GM21717 (cell line): Measurements from ENCODE around the gene SIM2.

Experiments used
- ATAC-seq: cut with Tn5 transposase; IDR thresholded peaks from one replicate; pipeline ENCODE4 v1.9.1; 2021; ENCODE audit warnings: mild to moderate bottlenecking, moderate library complexity; ENCODE audit not compliant: unreplicated experiment

The SIM2 gene

DNA sequence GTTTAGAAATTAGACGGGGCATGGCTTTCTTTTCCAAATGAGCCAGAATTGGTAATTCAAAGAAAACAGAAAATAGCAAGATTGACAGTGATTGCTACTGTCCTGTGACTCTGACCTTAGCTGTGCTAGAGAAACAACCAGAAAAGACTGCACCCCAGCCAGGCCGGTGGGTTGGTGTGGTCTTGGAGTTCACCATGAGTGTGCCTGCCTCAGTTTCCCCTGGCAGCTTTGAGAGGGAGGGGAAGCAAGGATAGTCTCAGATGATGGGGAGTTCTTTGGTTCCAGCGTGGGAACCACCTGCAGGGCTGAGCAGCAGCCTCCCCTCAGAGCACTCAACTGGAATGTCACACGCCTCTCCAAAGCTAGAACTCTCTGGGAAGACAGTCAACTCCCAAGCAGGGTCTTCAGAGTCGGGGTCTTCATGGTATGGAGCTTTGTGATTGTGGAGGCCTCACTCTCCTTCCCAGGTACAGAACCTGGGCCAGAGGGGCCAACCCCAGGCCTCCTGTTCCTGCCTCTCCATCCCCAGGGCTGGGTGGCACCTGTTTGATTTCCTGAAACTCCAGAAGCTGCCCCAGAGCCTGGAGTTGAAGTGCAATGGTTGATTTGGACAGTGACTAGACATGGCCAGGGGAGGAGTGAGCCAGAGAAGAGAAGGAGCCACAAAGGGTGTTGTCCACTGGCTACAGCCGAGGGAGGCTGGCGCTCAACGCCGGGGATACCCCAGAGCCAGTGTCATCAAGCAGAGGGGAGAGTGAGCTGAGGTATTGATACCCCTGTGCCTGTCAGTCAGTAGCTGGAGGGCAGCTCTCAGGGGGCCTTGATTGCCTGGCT lies 35.7 kb downstream of the SIM2 start:
- ATAC-seq: no peak

DNA sequence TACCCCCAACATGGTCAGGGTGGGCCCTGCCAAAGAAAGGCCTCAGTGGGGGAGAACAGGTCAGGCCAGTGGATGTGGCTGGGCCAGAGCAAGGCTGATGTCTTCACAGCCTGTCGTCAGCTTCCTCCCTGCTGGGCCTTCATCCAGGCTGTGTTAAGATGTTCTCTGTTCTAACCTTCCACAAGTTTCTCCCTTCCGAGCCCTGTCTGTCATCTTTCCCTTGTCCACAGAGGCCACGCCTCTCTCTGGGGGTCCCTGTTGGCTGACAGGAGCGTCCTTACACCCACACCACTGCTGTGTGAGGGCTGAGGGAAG lies 36.2 kb downstream of the SIM2 start:
- ATAC-seq: no peak

DNA sequence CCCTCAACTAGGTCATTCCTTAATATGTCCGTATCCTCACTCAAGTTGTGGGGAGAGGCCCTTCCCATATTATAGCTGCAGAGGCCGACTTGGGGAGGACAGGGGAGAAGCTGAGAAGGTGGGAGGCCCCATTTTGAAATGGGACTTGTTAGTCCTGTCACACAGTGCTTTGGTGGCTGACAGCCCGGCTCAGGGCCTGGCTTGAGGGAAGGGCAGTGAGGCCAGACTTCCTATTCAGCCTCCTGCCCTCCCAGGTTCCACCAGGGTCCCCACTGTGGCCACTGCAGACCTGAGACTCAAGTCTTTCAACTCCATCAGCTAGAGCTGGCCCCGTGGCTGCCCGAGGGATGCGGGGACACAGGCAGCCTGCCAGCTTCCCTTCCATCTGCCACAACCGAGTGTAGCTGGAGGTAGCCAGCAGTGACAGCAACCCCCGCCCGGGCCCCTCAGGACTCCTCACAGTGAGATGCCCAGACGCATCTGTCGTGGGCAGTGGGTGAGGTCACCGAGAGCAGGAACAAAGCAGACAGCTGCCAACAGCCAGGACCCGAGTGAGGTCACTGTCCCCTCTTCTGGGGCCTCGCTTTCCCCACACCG lies 36.9 kb downstream of the SIM2 start:
- no peak for ATAC-seq

DNA sequence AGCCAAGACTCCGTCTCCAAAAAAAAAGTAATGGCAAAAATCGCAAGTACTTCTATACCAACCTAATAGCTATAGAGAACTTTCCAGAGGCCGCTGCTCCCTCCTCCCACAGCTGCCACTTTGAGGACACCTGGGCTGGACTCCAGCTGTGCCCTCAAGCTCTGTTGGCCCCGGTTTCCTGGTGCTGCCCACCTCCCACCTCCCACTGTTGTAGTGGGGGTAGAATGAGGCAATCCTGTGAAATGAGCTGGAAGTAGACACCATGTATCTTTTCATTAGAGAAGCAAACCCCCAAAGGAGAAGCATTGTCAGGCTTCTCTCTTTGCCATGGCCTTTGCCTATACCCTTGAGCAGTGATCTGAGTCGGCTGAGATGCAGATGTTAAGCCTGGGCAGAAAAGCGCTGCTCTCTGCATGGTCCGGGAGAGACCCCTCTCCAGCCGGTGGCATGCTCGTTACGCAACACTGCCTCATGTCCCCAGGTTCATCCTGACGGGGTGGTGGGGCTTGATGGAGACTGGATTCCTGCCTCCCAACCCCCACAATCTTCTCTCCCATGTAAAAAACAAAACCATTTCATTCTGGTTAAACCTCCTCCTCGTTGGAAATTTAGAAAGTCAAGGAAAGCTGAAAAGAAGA lies 39.7 kb downstream of the SIM2 start:
- no peak for ATAC-seq

DNA sequence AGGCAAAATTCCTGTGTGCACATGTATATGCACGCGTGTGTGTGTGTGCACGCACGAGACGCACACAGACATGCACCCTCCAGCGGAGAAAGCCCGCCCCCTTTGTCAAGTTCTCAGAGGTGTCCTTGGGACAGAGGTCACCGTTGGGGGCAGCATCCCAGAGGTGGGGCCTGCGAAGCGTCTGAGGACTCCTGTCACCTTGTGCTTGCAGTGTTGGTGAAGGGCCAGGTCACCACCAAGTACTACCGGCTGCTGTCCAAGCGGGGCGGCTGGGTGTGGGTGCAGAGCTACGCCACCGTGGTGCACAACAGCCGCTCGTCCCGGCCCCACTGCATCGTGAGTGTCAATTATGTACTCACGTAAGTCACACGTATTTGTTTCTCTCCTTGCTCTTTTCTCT lies 42.6 kb downstream of the SIM2 start:
- ATAC-seq: no peak

DNA sequence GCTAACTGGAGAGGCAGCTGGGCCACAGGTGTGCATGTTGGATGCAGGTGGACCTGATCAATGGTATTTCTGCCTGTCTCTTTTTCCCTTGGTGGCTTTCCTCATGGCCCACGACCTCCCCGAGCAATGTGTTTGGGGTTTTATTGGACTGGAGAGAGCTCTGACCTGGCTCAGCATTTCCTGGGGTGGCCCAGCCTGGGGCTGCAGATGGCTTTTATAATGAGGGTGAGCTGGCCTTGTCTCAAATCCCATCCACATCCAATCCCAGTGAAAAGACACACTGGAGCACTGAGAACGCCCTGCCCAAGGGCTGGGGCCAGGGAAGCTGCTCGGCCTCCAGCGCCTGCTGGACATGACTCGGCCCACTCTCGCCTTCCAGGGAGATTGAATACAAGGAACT lies 44.1 kb downstream of the SIM2 start:
- no peak for ATAC-seq

DNA sequence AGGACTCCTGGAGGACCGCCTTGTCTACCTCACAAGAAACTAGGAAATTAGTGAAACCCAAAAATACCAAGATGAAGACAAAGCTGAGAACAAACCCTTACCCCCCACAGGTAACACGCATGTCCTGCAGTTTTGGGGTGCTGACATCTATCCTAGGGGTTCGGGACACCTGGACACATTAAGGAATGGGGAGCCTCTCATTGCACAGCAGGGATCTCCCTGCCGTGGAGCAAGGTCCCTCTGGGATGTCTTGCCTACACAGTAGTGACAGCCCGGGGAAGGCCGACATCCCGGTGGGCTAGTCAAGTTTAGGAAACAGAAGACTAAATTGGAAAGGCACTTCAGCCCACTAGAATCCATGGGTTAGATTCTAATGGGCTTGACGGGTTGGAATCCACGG lies 44.5 kb downstream of the SIM2 start:
- ATAC-seq: no peak

DNA sequence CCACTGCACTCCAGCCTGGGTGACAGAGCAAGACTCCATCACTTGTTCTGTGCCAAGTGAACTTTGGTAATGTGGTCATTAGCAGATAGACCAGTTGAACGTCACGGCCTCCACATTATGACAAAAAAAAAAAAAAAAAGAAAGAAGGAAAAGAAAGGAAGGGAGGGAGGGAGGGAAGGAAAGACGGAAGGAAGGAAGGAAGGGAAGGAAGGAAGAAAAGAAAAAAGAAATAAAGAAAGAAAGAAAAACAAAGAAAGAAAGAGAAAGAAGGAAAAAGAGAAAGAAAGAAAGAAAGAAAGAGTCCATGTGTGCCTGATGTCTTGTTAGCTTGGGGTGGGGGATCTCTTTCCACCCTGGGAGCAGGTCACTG lies 45.3 kb downstream of the SIM2 start:
- ATAC-seq: no peak

DNA sequence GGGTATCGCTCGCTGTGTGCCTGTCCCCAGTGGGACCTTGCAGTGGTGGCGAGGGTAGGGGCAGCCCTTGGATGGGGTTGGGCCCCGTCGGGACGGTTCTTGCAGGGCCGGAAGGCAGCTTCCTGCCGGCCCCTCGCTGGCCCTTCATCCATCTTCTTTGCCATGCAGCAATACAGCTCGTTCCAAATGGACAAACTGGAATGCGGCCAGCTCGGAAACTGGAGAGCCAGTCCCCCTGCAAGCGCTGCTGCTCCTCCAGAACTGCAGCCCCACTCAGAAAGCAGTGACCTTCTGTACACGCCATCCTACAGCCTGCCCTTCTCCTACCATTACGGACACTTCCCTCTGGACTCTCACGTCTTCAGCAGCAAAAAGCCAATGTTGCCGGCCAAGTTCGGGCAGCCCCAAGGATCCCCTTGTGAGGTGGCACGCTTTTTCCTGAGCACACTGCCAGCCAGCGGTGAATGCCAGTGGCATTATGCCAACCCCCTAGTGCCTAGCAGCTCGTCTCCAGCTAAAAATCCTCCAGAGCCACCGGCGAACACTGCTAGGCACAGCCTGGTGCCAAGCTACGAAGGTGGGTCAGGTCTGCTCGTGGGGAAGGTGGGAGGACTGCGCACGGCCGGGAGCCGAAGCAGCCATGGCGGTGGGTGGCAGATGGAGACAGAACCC lies 45.8 kb downstream of the SIM2 start:
- no peak for ATAC-seq

DNA sequence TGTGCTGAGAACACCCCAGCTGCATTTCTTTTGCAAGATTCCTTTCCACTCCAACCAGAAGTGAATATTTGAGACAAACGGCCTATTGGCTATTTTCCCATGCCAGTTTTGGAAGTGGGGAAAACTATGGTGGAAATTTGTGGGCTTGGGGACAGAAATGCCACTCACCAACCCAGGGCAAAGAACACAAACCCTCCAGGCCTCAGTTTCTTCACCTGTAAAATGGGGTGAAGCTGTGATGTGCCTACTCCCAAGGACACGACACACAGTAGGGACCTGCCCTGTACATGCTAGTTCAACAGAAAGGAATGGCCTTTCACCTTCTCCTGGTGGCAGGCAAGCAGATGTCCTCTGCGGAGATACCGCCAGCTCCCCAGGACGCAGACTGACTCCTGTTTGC lies 46.5 kb downstream of the SIM2 start:
- ATAC-seq: no peak

DNA sequence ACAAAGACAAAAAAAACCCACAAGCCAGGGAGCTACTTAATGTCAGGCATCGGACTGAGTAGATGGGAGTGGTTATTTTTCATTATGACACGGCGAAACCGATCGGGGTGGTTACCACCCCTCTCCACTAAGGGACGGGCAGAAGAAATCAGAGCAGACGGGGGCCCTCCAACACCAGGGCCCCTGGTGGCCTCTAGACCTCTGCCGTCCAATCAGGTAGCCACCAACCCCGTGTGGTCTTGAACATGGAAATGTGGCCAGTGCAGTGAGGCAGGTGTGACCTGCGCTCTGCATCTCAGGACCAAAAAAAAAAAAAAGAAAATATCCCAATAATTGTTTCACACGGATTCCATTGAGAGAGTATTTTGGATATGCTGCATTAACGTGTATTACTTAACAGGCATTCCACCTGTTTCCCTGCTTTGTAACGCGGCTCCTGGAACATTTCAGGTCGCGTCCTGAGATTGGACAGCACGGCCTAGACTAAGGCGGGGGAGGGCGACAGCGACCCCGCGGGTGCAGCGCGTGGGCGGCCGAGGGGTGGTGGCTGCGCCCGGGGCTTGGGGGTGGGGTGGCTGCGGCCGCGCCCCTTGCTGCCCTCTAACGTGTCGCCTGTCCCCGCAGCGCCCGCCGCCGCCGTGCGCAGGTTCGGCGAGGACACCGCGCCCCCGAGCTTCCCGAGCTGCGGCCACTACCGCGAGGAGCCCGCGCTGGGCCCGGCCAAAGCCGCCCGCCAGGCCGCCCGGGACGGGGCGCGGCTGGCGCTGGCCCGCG lies 48.3 kb downstream of the SIM2 start:
- no peak for ATAC-seq

DNA sequence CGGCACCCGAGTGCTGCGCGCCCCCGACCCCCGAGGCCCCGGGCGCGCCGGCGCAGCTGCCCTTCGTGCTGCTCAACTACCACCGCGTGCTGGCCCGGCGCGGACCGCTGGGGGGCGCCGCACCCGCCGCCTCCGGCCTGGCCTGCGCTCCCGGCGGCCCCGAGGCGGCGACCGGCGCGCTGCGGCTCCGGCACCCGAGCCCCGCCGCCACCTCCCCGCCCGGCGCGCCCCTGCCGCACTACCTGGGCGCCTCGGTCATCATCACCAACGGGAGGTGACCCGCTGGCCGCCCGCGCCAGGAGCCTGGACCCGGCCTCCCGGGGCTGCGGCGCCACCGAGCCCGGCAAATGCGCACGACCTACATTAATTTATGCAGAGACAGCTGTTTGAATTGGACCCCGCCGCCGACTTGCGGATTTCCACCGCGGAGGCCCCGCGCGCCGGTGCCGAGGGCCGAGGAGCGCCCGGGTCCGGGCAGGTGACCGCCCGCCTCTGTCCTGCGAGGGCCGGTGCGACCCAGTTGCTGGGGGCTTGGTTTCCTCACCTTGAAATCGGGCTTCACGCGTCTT lies 49.0 kb downstream of the SIM2 start:
- no peak for ATAC-seq

DNA sequence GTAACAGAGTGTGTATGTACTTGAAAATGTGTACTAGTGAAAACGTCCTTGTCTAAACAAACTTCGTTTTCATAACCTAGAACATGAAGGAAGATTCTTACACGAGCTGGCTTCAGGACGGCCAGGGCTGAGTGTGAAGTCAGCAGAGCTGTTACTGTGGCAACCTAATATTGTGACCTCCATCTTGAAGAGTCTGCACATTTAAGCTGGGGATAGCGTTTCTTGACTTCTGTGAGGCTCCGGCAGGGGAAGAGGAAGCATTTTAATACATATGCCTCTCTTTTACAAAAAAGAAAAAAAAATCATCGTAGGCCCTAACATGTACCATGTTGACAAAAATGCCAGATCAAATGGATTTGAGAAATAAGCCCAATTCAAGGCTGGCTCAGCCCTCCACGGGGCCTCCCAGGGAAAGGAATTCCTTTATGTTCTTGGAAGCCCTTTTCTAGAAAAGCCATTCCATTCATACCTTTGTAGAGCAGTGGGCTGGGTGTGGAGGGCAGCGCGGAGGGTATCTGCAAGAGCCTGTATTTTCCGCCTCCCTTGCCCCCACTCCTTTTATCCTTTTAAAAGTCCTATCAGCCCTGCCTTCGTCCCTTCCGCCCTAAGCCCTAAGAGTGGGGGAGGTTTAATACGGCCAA lies 51.1 kb downstream of the SIM2 start:
- ATAC-seq: no peak

DNA sequence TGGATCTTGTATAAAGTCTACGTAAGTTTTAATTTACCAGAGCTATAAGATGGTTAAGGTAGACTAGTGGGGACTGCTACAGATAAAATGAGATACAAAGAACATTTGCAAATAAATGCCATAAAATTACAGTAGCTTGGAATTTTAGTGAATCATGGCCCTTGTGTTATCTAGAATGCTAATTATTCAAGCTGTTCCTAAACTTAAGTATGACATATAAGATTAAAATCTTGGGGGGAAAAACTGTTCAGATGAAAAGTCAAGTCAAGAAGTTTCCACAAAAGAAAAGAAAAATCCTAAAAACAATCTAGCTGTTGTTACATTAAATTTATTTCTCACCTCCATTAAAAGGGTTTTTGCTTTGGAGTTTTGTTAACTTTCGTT lies 51.7 kb downstream of the SIM2 start:
- ATAC-seq: no peak

DNA sequence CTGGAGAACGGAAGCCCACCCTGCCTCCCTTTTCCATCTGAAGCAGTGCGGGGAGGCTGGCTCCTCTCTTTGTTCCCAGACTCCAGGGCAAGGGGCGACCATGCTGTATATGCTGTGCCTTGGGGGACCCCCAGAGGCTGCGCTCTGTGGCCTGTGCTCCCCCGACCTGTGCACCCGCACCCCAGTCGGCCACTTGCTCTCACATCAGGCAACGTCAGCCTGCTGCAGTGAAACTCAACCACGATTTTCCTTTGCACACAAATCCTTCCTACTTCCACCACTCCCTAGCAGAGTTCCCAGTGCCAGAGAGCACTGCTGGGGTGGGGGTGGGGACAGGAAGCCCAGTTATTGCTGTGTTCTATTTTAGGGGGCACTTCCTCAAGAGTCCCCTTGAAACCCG lies 52.5 kb downstream of the SIM2 start:
- no peak for ATAC-seq

DNA sequence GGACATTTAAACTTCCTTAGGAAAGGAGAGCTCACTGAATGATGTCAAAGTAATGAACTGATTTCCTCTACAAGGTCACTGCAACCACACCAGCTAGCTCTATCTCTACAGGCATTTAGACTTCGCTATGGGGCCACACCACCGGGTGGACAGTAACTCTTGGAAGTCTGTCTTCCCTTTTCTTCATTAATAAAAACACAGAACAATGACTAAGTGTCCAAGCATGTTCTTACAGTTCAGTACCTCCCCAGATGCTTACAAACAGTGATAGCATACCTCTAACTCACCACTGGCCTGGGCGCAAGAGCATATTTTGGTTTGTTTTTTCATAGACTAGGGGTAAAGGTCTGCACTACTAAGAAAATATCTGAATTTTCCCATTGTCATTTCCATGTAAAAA lies 54.6 kb downstream of the SIM2 start:
- ATAC-seq: no peak

DNA sequence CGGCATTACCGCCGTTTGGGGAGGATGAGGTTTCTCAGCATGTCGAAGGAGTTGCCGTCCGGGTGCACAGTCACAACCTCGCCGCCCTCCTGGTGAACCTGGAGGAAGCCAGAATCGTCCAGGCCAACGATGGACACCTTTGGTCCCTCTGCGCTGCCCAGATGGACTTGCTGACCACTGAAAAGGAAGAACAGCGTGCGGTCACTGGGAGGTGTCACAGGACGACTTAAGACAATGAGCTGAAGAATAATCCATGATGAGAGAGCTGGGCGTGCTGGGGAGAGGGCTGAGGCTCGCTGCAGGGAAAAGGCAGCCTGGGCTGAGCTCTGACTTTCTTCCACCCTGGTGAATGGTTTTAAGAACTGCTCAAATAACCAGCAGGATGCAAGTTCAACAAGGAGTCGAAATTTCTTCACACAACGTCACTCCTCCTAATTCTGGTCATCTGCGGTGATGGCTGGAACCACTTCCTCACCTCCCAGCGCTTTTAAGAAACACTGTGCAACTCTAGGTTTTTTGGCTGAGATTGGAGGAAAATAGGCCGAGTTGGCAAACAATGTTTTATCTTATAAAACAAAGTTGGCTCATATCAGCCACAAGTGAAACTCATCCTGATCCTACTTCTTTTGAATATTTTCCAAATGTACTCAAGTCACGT lies 55.5 kb downstream of the SIM2 start:
- no peak for ATAC-seq

DNA sequence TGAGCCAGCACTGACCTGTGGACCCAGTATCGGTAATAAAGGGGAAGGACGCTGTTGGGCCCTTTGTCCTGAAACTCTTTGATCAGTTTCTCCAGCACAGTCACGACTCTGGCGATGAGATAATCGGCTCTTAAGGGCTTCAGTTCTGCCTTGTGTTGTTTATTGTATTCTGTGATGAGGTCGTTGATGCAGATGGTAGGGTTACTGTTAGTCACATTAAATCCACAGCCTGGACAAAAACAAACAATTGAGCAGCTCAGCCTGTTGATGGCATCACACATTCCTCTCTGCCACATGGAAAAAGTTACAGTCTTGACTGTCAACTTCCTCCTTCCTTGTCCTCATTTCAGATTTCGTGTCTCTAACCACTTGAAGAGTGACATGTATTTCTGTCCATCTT lies 57.6 kb downstream of the SIM2 start:
- no peak for ATAC-seq

DNA sequence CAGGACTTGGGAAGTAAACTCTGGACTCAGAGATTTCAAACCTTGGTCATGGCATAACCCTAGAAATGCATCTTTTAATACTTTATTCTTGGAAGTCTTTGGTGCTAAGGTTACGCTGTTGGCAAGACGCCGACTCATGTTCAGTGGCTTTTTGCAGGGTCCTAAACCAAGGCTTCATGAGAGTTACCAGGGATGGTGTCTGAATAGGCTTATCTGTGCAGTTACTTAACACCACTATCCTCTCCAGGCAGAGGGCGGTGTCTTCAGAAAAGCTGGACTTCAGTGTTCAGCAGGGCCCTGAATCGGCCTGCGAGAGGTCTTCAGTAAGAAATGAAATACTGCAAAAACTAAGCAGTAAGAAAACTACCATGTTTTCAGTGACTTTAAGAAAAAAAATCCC lies 58.3 kb downstream of the SIM2 start:
- no peak for ATAC-seq
